Kasumi-1 (cell line): ENCODE data around the gene PARD3B.

Experiments
- DNase-seq, 2 experiments: peaks; one replicate each; lab custom pipeline; 2025; lab: John Stamatoyannopoulos, UW

Gene PARD3B

DNA sequence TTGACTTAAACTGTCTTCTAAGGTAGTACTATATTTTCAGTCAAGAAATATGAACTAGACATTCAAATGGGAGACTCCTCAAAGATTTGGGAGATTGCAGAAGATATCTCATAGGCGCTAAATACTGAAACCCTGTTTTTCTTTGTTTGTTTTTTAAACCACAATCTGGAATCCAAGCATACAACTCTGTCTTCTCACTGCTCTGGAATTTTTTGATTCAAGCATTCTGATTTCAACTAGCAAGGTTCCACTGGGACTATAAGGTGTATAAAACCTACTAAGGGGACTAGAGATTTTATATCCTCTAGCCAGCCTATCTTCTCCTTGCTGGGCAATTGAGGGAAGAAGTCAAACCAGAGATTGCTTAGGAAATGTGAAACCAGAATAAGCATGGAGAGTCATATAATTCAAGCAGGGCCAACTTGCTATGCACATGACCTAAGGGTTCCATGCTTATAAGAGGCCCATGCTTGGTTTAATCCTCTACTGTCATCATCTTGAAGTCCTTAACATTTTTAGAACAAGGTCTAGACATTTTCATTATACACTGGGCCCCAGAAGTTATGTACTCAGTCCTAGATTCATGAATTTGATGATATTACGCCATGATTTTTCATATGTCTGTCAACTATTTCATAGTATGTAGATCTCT lies 405.5 kb downstream of the PARD3B start:
- DNase-seq = no peak

DNA sequence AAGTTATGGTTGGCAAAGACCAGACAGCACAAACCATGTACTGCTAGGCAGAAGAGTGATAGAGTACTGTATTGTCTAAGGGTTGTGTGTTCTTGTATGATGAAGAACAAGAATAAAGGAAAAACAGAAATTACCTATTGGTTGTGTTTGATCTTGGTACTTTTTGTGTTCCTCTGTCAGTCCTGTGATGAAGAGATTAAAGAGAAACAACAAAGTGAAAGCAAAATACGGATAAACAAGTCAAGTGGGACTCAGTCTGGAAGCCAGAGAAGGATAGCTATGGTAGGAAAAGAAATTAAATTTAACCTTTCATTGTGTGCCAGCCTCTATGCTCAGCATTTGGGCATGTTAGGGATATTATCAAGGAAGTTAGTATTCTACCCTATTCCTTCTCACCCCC lies 413.1 kb downstream of the PARD3B start:
- no peak for DNase-seq

DNA sequence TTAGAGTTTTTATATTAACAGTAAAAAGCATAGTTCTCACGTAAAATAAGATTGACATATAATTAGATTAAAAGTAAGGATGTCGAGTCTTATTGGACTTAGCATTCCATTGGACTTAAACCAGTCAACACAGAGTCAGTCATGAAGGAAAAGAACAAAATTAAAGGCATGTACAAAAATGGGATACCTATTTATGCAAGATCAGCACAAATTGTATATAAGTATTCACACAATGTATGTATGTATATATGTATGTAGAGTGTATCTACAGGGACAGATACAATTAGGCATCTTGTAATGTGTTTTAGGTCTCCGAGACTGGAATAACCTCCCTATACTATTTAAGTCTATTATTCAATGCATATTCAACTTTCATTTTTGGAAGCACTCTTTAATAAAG lies 419.1 kb downstream of the PARD3B start:
- DNase-seq = no peak

DNA sequence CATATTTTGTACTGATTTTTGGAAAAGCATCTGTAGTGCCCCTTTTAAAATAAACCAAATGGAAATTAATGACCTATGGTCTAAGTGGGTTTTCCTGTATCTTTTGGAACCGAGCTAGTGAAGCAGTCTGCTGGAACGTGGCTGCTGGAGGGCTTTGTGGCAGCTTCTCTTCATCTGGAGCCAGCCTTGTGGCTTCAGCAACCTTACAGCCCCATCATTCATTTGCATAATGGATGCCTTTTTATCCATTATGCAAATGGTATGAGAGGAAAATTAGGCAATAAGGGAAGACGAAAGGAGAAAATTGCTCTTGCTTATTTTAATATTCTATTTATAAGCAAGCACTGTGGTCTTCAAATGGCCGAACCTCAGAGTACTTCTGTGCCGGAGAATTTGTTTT lies 421.0 kb downstream of the PARD3B start:
- no peak for DNase-seq

DNA sequence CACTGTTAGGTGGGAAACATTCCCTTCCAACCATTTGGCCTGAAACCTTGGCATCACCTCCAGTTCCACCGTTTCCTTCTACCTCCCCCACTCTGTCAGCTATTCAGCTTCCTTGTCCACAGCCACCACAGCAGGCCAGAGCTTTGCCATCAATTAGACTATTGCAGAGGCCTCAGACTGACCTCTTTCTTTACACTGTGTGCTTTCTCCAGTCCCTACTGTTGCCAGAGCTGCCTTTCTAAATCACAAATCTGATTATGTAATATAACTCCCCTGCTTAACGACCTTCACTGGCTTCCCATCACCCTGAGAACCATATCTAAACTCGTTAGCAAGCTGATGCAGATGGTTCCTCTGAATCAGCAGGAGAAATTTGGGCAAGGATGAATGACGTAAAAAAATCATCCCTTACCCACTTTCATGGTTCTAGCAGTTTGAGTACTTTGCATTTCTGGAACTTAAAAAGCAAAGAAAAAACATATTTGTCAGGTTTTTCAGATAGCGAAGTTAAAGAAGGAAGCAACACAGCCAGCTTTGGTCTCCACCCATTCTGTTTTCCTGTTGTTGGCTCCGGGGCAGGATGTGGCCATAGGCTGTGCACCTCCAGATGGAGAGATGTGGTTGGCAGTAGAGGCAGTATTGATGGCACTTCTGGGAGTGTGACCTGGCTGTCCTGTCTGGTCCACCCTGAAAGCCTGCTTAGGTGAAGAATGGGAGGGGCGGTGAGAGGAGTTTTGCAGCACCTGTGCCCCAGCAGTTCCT lies 422.1 kb downstream of the PARD3B start:
- no peak for DNase-seq

DNA sequence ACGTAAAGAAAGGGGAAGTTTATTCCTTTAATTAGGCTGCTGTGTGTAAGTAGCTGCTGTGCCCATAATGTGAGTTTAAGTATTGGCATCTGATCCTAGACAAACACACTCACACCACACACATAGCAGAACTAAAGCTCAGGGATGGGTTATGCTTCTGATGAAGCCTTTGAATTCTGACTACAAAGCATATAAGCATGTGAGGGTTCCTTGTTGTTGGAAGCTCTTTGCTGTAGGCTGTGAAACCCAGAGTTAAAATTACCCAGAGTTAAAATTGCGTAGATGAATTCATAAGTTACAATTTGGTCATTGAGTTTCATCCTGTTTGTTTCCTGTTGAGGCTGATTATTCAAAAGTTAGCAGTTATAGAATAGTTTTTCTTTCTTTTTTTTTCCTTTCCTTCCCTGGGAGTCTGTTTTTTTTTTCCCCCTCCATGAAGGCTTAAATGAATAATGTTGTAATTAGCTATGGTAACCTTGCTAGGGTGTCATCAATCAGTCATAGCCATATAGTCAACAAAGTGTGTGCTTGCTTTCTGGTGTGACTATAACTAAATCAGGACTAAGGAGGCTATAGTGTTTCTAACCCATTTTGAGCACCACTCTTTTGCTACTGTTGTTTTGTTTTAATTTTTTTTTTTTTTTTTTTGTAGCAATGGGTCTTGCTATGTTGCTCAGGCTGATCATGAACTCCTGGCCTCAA lies 426.1 kb downstream of the PARD3B start:
- DNase-seq = no peak

DNA sequence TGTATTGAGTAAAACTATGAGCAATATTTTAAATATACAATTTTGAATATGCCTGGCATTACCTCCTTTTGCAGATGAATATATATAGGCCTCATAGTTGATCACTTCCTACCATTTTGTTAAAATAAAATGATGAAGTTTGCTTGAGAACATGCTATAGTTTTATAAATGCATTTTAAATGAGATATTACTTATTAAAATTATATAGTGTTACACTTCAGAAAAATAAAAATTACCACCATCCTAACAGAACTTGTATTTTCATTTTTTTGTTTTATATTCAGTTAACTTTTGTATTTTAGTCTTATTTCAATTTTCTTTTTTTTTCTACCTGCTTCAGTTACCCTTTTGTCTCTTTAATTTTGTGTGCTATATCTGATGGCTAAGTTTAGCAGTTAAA lies 426.9 kb downstream of the PARD3B start:
- DNase-seq = no peak

DNA sequence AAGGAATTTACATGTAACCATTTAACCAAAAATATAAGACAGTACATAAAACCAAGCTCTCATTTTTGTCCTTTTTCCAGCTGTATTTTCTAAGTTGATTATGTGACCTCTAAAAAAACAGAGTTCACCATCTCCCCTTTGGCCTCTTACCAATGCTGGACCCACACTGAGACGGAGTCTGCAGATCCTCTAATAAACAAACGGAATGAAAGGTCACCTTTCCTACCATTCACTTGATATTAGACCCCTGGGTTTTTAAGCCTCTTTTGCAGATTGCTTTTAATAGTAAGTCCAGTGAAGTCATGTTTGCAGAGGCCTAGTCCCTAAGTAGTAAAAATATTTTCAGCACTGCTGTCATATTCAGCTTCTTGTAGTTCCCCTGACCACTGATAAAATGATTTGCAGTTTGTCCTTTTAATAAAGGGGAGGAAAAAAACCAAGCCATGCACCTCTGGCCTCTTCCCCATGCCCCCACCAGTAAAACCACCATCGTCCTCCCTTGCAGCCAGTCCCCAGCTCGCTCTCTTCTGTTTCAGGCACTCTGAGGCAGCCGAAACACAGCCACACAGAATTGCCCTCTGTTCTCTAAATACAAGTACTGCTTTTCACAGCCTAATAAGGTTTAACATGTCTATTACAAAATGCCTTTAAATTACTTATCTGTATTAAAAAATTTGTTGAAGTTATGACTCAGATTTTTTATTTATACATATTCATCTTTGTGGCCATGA lies 427.5 kb downstream of the PARD3B start:
- no peak for DNase-seq

DNA sequence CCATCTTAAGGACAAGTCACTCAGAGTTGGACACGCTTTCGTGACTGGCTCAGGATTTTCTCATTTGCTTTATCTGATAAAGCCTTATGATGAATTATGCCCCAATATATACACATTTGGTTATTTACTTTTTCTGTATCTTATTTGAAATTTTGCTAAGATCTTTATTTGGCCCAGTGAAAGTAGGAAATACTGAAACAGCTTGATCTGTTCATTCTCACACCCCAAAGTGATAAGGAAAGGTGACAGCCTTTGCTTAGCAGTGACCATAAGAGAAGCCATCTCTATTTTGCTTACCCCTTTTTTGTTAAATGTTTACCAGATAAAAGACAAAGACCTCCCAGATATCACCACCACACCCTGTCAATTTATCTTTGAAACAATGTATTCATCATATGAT lies 428.3 kb downstream of the PARD3B start:
- DNase-seq = no peak

DNA sequence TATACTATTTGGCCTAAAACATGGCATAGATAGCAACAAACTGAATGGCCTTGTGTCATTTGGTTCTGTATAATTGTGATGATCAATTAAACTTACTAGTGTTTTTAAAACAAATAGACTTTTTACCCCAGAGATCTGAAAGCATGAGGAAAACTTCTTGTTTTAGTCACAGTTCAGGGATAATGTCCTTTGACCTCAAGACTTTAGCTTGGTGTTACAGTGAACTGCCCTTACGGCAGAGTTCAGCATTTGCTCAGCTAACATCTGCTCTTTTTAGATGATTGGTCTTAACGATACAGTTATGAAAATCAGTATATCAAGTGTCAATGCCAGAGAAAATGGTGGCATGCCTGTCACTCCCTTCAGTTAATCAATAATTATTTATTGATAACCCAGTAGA lies 429.2 kb downstream of the PARD3B start:
- DNase-seq = no peak

DNA sequence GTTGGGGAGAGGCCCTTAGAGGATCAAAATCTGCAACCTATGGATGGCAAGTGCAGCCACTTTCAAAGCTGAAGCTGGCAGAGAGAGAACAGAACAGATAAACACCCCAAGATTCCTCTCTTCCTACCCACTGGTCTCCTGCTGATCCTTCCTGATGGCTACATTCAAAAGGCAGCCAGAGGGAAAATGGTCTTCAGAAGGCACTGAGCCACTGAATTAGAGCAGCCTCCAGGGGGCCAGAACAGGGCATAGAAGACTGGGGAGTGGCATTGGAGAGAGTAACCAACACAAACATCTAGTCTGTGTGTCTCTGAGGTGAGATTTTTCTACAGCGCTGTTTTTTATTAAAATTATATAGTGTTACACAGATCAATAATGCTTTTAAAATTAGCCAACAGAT lies 432.6 kb downstream of the PARD3B start:
- no peak for DNase-seq

DNA sequence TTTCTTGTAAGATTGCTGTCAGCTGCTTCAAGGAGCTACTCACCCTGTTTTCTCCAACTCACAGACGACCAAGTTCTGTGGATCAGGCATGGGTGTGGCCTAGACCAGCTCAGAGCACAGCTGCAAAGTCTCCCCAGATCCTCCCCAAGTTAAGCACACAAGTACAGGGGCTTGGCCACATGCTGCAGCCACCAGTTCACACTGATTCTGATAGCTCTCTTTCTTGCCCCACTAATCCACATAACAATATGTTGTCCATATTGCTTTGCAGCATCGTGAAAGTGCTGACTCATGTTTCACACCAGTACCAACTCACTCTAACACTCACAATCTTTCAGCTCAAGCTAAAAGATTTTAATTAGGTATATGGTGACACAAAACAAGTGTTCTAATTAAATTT lies 437.0 kb downstream of the PARD3B start:
- DNase-seq = no peak

DNA sequence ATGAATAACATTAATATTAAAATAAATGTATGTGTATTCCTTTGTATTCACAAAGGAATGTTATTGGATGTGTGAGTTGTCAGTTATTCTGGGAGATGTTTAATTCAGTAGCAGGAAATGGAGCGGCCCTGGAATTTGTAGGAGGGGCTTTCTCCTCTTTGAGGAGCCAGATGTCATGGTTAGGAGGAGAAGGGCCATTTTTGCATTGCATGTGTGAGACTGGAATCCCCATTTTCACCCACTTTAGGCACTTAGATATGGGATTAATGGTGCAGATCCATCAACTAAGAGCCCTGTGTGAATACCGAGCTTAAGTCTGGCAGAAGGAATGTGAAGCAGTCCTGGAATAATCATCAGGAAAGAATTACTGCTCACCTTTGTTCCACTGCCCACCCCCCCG lies 439.2 kb downstream of the PARD3B start:
- DNase-seq = no peak

DNA sequence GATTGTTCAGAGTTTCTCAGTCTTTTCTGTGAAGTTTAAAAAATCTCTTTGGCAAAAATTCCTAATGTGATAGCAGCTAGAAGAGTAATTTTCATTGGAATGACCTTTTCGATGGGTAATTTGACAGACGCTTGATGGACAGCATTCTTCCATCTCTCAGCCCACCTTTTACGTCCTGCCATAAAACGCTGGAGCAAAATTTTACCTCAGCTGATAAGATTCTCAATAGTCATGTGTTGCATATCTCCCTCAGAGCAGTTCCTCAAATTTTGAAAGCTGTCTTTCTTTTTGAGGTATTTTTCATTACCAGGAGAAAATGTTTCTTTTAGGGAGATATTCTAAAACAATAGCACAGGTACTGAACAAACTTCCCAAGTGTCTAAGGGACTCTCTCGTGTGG lies 441.4 kb downstream of the PARD3B start:
- no peak for DNase-seq

DNA sequence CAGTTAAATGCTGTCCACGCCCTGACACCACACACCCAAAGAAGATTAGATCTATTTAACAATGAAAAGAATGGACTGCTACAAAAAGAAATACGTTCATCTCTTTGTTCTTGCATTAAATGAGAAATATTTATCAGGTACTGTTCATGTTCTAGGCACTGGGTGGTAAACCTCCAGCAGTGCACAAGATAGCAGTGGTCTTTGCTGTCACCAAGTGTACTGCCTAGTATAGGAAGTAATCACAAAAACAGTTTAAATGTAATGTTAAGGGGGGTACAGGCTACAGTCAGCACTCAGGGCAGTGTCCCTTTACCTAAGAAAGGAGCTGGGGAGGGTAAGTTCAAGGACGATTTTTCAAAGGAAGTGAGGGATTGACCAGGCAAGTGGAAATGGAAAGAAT lies 443.6 kb downstream of the PARD3B start:
- no peak for DNase-seq

DNA sequence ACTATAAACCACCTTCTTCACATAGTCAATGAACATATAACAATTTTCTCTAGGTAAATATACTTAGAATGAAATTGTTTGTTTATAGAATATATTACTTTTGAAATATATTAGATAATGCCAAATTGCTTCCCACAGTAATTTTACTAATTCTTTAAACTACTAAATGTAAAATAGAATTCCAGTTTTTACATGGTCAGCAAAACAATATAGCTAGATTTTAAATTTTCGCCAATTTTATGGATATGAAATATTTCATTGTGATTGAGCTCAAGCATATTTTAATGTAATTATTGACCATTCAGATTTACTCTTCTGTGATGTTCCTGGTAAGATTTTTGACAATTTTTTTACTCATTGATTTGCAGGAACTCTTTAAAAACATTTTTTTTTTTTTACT lies 444.6 kb downstream of the PARD3B start:
- DNase-seq = no peak

DNA sequence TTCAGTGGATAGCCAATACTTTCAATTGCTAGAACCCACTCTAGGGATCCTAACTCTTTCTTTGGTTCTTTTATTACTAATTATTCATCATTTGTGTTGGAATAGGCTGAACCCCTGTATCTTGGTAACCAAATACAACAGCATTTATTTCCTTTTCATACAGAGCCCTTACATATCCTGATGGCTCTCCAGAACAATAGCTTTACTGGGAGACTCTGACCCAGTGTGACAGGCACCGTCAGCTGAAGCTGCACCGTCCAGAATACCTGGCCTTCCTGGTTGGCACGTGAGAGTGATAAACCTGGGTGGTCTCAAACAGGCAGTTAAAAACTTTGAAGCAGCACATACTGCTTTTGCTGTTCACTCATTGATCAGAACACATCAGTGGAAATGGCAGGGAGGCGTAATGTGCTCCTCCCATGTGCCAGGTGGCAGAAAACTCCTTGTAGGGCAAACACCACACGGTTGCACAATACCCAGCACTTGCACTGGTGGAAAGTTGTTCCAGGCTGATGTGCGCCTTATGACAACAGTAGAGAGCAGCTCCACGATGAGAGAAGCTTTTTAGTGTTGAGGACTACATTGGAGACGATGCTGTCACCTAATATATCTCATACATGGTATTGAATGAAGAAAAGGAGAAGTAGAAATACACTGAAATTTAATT lies 456.2 kb downstream of the PARD3B start:
- DNase-seq = no peak

DNA sequence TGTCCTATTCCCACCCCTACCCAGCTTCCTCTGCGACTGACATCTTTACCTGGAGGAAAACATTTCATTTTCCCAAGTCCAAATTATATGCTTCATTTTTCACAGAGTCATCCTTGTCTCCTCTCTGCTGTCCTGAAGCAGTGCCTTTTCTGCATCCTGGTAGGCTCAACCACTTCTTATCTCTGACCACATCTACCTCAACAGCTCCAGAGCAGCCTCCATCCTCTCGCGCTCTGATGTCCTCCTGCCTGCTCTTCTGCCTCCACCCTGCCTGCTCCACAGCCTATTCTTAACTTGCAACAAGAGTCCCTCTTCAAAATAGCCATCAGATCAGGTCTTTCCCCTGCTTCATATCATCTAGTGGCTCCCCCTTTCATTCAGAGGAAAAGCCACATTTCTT lies 457.1 kb downstream of the PARD3B start:
- no peak for DNase-seq

DNA sequence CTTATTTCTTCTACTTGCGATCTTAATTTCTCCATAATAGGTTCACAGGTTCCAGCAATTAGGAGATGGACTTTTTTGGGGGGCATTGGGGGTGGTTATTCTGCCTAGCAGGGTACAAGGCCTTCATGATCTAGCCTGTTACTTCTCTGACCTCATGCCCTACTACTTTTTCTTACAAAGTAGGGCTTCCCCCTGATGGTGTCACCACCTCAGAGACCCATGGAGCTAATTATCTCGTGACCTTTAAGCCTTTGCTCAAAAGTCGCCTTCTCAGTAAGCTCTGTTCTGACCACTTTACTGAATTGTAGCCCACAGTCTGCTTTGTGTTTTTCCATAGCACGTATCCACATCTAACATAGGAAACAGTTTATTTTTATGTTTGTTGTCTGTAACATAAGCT lies 458.0 kb downstream of the PARD3B start:
- DNase-seq = no peak

DNA sequence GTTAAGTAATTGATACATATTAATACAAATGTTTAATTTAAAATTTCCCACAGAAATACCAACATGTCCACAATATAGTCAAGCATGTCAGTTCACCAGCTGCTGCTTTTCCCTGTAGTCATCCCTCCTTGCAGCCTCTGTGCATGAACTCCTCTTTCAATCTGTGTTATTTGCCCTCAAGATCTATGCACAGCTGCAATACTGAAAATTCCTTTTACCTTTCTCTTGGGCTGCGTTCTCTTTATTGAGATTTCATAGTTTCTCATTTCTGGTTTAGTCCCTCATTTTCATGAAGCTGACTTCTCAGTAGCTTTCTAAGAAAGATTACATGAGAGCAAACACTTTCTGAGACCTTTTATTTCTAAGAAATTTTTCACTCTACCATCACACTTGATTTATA lies 464.9 kb downstream of the PARD3B start:
- no peak for DNase-seq

DNA sequence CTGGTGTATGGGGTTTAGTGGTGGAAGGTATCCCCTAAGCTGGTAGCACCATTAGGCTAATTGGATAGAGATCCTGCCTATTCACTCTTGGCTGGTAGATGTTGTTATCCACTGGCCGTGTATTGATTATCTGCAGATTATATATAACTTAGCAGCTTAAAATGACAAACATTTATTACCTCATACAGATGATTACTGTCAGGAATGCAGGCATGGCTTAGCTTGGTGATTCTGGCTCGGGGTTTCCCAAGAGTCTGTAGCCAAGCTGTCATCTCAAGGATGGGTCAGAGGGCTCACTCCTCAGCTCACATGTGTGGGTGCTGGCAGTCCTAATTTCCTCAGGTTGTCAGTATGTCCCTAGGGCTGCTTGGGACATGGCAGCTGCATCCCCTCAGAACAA lies 465.8 kb downstream of the PARD3B start:
- no peak for DNase-seq

DNA sequence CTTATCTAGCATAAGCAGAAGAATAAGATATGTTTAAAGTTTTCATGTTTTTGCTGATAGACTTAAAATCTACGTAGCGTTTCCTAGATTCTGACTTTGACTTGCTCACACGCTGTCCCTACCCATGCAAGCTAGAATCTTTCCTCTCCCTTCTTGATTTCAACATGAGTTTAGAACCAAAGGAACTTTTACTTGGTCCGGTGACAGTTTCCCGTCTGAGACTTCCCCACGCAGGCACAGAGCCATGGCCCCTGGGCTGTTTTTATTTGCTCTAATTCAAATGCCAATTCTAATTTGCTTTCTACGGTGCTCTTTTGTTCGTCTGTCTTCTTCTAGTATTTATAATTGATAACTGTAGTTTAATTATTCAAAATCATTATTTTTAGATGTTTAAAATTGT lies 467.7 kb downstream of the PARD3B start:
- no peak for DNase-seq
